Measurements from ENCODE around the gene MPPE1.
"Not testable (repeated sequence)": the region's sequence is repeated elsewhere in the genome, so short reads cannot be mapped to it uniquely, and the experiment has no call there.

The MPPE1 gene

GRCh38 chr18:11901826-11902438, 6.2 kb downstream of the MPPE1 start:
- no peak for TF ChIP-seq CTCF (IDR thresholded peaks at IDR 0.05)
- TF ChIP-seq ZFX (IDR thresholded peaks at IDR 0.05; ENCODE audit: borderline replicate concordance) = no peak
- no peak overlapping the region for H3K27ac ChIP-seq

GRCh38 chr18:11899063-11899462, 9.1 kb downstream of the MPPE1 start:
- TF ChIP-seq CTCF (IDR thresholded peaks at IDR 0.05) = no peak
- no peak for TF ChIP-seq ZFX (IDR thresholded peaks at IDR 0.05; ENCODE audit: borderline replicate concordance)
- H3K27ac ChIP-seq = no peak overlapping the region

GRCh38 chr18:11897781-11898180, 10.3 kb downstream of the MPPE1 start:
- H3K27ac ChIP-seq = no peak overlapping the region
- no peak for TF ChIP-seq CTCF (IDR thresholded peaks at IDR 0.05)
- TF ChIP-seq ZFX (IDR thresholded peaks at IDR 0.05; ENCODE audit: borderline replicate concordance) = no peak

- not testable (repeated sequence) for H3K27ac ChIP-seq
Observed at GRCh38 chr18:11892438-11892837, 15.7 kb downstream of the MPPE1 start.

- no peak overlapping the region for H3K27ac ChIP-seq
- TF ChIP-seq ZFX (IDR thresholded peaks at IDR 0.05; ENCODE audit: borderline replicate concordance) = no peak
- no peak for TF ChIP-seq CTCF (IDR thresholded peaks at IDR 0.05)
Observed at GRCh38 chr18:11891737-11892136, 16.4 kb downstream of the MPPE1 start.

GRCh38 chr18:11889284-11889683, 18.8 kb downstream of the MPPE1 start:
- TF ChIP-seq CTCF (IDR thresholded peaks at IDR 0.05) (no peak), ZFX (IDR thresholded peaks at IDR 0.05; ENCODE audit: borderline replicate concordance) (no peak)
- H3K27ac ChIP-seq = no peak overlapping the region

GRCh38 chr18:11888726-11889125, 19.4 kb downstream of the MPPE1 start:
- TF ChIP-seq CTCF (IDR thresholded peaks at IDR 0.05) = no peak
- no peak overlapping the region for H3K27ac ChIP-seq
